ENCODE measurements around the gene NOSTRIN. TPM values are rescaled to one million over a fixed set of nuclear protein-coding genes. Genes with fewer than 3 reads are reported as not detected.
"Not testable (repeated sequence)": the region's sequence is repeated elsewhere in the genome, so short reads cannot be mapped to it uniquely, and the experiment has no call there.

NOSTRIN gene
- total RNA-seq, 2 donors from 2014 or later: 5.3 to 18.3 TPM

GRCh38 chr2:168766600-168766999 is 35.8 kb upstream of the NOSTRIN start:
- Histone ChIP-seq H3K27ac (no peak overlapping the region), H3K4me1 (ENCODE audit: control insufficient read depth in 1 of 2, low read depth in 2 of 2) (no peaks in the 10 kb centered on the region), H3K9me3 (no peaks in the 10 kb centered on the region), H3K4me3 (no peak overlapping the region), H3K36me3 (no peaks in the 10 kb centered on the region), H3K27me3 (replicated peaks; ENCODE audit: insufficient read depth) (no peaks in the 10 kb centered on the region)
- TF ChIP-seq, protein P1, sequence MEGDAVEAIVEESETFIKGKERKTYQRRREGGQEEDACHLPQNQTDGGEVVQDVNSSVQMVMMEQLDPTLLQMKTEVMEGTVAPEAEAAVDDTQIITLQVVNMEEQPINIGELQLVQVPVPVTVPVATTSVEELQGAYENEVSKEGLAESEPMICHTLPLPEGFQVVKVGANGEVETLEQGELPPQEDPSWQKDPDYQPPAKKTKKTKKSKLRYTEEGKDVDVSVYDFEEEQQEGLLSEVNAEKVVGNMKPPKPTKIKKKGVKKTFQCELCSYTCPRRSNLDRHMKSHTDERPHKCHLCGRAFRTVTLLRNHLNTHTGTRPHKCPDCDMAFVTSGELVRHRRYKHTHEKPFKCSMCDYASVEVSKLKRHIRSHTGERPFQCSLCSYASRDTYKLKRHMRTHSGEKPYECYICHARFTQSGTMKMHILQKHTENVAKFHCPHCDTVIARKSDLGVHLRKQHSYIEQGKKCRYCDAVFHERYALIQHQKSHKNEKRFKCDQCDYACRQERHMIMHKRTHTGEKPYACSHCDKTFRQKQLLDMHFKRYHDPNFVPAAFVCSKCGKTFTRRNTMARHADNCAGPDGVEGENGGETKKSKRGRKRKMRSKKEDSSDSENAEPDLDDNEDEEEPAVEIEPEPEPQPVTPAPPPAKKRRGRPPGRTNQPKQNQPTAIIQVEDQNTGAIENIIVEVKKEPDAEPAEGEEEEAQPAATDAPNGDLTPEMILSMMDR (IDR thresholded peaks at IDR 0.05): no peak
- ATAC-seq (ENCODE audit: insufficient number of reproducible peaks, low FRiP score, low read depth): no peak
- DNase-seq (ENCODE audit: low spot score): no peak

- H3K27me3 ChIP-seq (replicated peaks; ENCODE audit: insufficient read depth): no peaks in the 10 kb centered on the region
- H3K9me3 ChIP-seq: no peaks in the 10 kb centered on the region
- TF ChIP-seq, protein P1 (IDR thresholded peaks at IDR 0.05): no peak
- no peak overlapping the region for H3K4me3 ChIP-seq
- ATAC-seq (ENCODE audit: insufficient number of reproducible peaks, low FRiP score, low read depth): no peak
- no peaks in the 10 kb centered on the region for H3K4me1 ChIP-seq (ENCODE audit: control insufficient read depth in 1 of 2, low read depth in 2 of 2)
- DNase-seq (ENCODE audit: low spot score): no peak
- no peaks in the 10 kb centered on the region for H3K36me3 ChIP-seq
- H3K27ac ChIP-seq: no peak overlapping the region
Observed at GRCh38 chr2:168767258-168767657, 35.2 kb upstream of the NOSTRIN start.

GRCh38 chr2:168768357-168768756 is 34.1 kb upstream of the NOSTRIN start:
- DNase-seq (ENCODE audit: low spot score); ATAC-seq (ENCODE audit: insufficient number of reproducible peaks, low FRiP score, low read depth); H3K4me1 ChIP-seq (ENCODE audit: control insufficient read depth in 1 of 2, low read depth in 2 of 2); H3K27me3 ChIP-seq (replicated peaks; ENCODE audit: insufficient read depth); H3K9me3 ChIP-seq; H3K36me3 ChIP-seq; H3K27ac ChIP-seq; H3K4me3 ChIP-seq: not testable (repeated sequence)

DNA sequence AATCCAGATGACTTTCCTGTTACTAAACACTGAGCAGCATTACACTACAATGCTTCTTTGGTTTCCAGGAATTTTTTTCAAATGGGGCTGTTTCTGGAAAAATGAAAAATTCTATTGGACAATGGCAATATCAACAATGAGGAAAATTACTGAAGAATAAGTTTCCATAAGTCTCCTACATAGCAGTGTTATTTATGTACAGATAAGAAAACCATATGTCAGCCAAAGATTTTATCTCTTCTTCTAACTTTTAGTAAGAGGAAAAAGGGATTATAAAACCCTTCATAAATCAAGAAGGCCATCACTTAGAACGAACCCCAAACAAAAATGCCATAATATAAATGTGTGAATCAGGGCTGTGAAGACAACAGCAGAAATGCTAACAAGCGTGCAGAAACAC is 31.6 kb upstream of the NOSTRIN start:
- Histone ChIP-seq H3K4me1 (ENCODE audit: control insufficient read depth in 1 of 2, low read depth in 2 of 2) (no peaks in the 10 kb centered on the region), H3K27me3 (replicated peaks; ENCODE audit: insufficient read depth) (no peaks in the 10 kb centered on the region), H3K27ac (no peak overlapping the region), H3K36me3 (no peaks in the 10 kb centered on the region), H3K9me3 (peaks cover 2% of the 10 kb centered on the region), H3K4me3 (no peak overlapping the region)
- no peak for ATAC-seq (ENCODE audit: insufficient number of reproducible peaks, low FRiP score, low read depth)
- DNase-seq (ENCODE audit: low spot score): no peak
- TF ChIP-seq, protein P1 (IDR thresholded peaks at IDR 0.05): no peak

GRCh38 chr2:168772704-168773103 is 29.7 kb upstream of the NOSTRIN start:
- H3K4me3 ChIP-seq: no peak overlapping the region
- ATAC-seq (ENCODE audit: insufficient number of reproducible peaks, low FRiP score, low read depth): no peak
- no peaks in the 10 kb centered on the region for H3K36me3 ChIP-seq
- H3K27ac ChIP-seq: no peak overlapping the region
- no peaks in the 10 kb centered on the region for H3K4me1 ChIP-seq (ENCODE audit: control insufficient read depth in 1 of 2, low read depth in 2 of 2)
- no peak for DNase-seq (ENCODE audit: low spot score)
- TF ChIP-seq, protein P1 (IDR thresholded peaks at IDR 0.05): no peak
- no peaks in the 10 kb centered on the region for H3K27me3 ChIP-seq (replicated peaks; ENCODE audit: insufficient read depth)
- H3K9me3 ChIP-seq: peaks cover 4% of the 10 kb centered on the region

GRCh38 chr2:168773128-168773527 is 29.3 kb upstream of the NOSTRIN start:
- no peak for DNase-seq (ENCODE audit: low spot score)
- no peak for ATAC-seq (ENCODE audit: insufficient number of reproducible peaks, low FRiP score, low read depth)
- Histone ChIP-seq H3K9me3 (peaks cover 4% of the 10 kb centered on the region), H3K4me1 (ENCODE audit: control insufficient read depth in 1 of 2, low read depth in 2 of 2) (no peaks in the 10 kb centered on the region), H3K27ac (no peak overlapping the region), H3K36me3 (no peaks in the 10 kb centered on the region), H3K4me3 (no peak overlapping the region), H3K27me3 (replicated peaks; ENCODE audit: insufficient read depth) (no peaks in the 10 kb centered on the region)
- TF ChIP-seq, protein P1 (IDR thresholded peaks at IDR 0.05): no peak

Data from thoracic aorta (tissue), 2 donors.